Measurements from ENCODE around the gene TRAPPC10.

- TF ChIP-seq CTCF (IDR thresholded peaks at IDR 0.05) (no peak), EZH2 (IDR thresholded peaks at IDR 0.05; ENCODE audit: borderline replicate concordance, insufficient read depth, low read depth, low read length, poor library complexity, severe bottlenecking) (no peak)
These were observed 986 bp upstream of the TRAPPC10 start for GRCh38 chr21:44011123-44011522.
